ENCODE data around the gene CCDC149.

CCDC149 gene

GRCh38 chr4:24795666-24796381 is 117.0 kb downstream of the CCDC149 start:
- H3K27ac ChIP-seq (ENCODE audit: low read length) = peak overlapping the region; percentile 85
- peak overlapping the region; percentile 83 to 90 for H3K9ac ChIP-seq (ENCODE audit: low read length in 2 of 2)
- peak overlapping the region; percentile 63 to 79 for H3K4me3 ChIP-seq (ENCODE audit: low read length in 2 of 2)

GRCh38 chr4:24794916-24795665 is 117.8 kb downstream of the CCDC149 start, which contains the start of gene SOD3:
Gene SOD3 (plus strand): TSS chr4:24795573. CDS start chr4:24799522, 3,949 bp downstream.
- H3K36me3 ChIP-seq (ENCODE audit: control insufficient read depth in 2 of 2, insufficient read depth in 2 of 2, low read length in 2 of 2) = no peaks in the 10 kb centered on the region
- H3K4me3 ChIP-seq (ENCODE audit: low read length in 2 of 2) = peak within 1 kb of the TSS; percentile 63 to 79
- no peaks in the 10 kb centered on the region for H3K27me3 ChIP-seq (ENCODE audit: control insufficient read depth in 1 of 2, insufficient read depth in 2 of 2, low read length in 2 of 2)
- no peaks in the 10 kb centered on the region for H3K9me3 ChIP-seq (ENCODE audit: control insufficient read depth in 2 of 2, low read length in 2 of 2)
- peaks cover 31% of the 10 kb centered on the region for H3K4me1 ChIP-seq (ENCODE audit: control insufficient read depth, insufficient read depth, low read length)
- peak within 1 kb of the TSS; percentile 83 to 90 for H3K9ac ChIP-seq (ENCODE audit: low read length in 2 of 2)
- H3K27ac ChIP-seq (ENCODE audit: low read length) = peak within 1 kb of the TSS; percentile 85

More at GRCh38 chr4:24795666-24796381, 117.0 kb downstream of the CCDC149 start:
- H3K36me3 ChIP-seq (ENCODE audit: control insufficient read depth in 2 of 2, insufficient read depth in 2 of 2, low read length in 2 of 2) = no peaks in the 10 kb centered on the region
- H3K27me3 ChIP-seq (ENCODE audit: control insufficient read depth in 1 of 2, insufficient read depth in 2 of 2, low read length in 2 of 2) = no peaks in the 10 kb centered on the region
- H3K9me3 ChIP-seq (ENCODE audit: control insufficient read depth in 2 of 2, low read length in 2 of 2) = no peaks in the 10 kb centered on the region
- H3K4me1 ChIP-seq (ENCODE audit: control insufficient read depth, insufficient read depth, low read length) = peaks cover 38% of the 10 kb centered on the region

- peak overlapping the region; percentile 85 for H3K27ac ChIP-seq (ENCODE audit: low read length)
- peaks cover 31% of the 10 kb centered on the region for H3K4me1 ChIP-seq (ENCODE audit: control insufficient read depth, insufficient read depth, low read length)
- H3K27me3 ChIP-seq (ENCODE audit: control insufficient read depth in 1 of 2, insufficient read depth in 2 of 2, low read length in 2 of 2) = no peaks in the 10 kb centered on the region
- H3K9me3 ChIP-seq (ENCODE audit: control insufficient read depth in 2 of 2, low read length in 2 of 2) = no peaks in the 10 kb centered on the region
- H3K4me3 ChIP-seq (ENCODE audit: low read length in 2 of 2) = peak overlapping the region; percentile 63 to 79
- no peaks in the 10 kb centered on the region for H3K36me3 ChIP-seq (ENCODE audit: control insufficient read depth in 2 of 2, insufficient read depth in 2 of 2, low read length in 2 of 2)
- peak overlapping the region; percentile 42 to 83 for H3K9ac ChIP-seq (ENCODE audit: low read length in 2 of 2)
These were observed 118.4 kb downstream of the CCDC149 start for GRCh38 chr4:24794480-24794879.

- H3K27ac ChIP-seq (ENCODE audit: low read length) = peak overlapping the region; percentile 85
These were observed 118.8 kb downstream of the CCDC149 start for GRCh38 chr4:24794051-24794450.

GRCh38 chr4:24793219-24794005 is 119.4 kb downstream of the CCDC149 start:
- H3K4me3 ChIP-seq (ENCODE audit: low read length in 2 of 2) = no peak overlapping the region
- peak overlapping the region in 1 of 2 donors; percentile 83 for H3K9ac ChIP-seq (ENCODE audit: low read length in 2 of 2)
- no peaks in the 10 kb centered on the region for H3K36me3 ChIP-seq (ENCODE audit: control insufficient read depth in 2 of 2, insufficient read depth in 2 of 2, low read length in 2 of 2)
- H3K4me1 ChIP-seq (ENCODE audit: control insufficient read depth, insufficient read depth, low read length) = peaks cover 27% of the 10 kb centered on the region
- no peaks in the 10 kb centered on the region for H3K9me3 ChIP-seq (ENCODE audit: control insufficient read depth in 2 of 2, low read length in 2 of 2)
- peak overlapping the region; percentile 85 for H3K27ac ChIP-seq (ENCODE audit: low read length)
- H3K27me3 ChIP-seq (ENCODE audit: control insufficient read depth in 1 of 2, insufficient read depth in 2 of 2, low read length in 2 of 2) = no peaks in the 10 kb centered on the region

More at GRCh38 chr4:24794051-24794450, 118.8 kb downstream of the CCDC149 start:
- no peaks in the 10 kb centered on the region for H3K9me3 ChIP-seq (ENCODE audit: control insufficient read depth in 2 of 2, low read length in 2 of 2)
- peak overlapping the region in 1 of 2 donors; percentile 83 for H3K9ac ChIP-seq (ENCODE audit: low read length in 2 of 2)
- peaks cover 29% of the 10 kb centered on the region for H3K4me1 ChIP-seq (ENCODE audit: control insufficient read depth, insufficient read depth, low read length)
- no peaks in the 10 kb centered on the region for H3K27me3 ChIP-seq (ENCODE audit: control insufficient read depth in 1 of 2, insufficient read depth in 2 of 2, low read length in 2 of 2)
- H3K4me3 ChIP-seq (ENCODE audit: low read length in 2 of 2) = peak overlapping the region in 1 of 2 donors; percentile 79
- H3K36me3 ChIP-seq (ENCODE audit: control insufficient read depth in 2 of 2, insufficient read depth in 2 of 2, low read length in 2 of 2) = no peaks in the 10 kb centered on the region

- no peaks in the 10 kb centered on the region for H3K27me3 ChIP-seq (ENCODE audit: control insufficient read depth in 1 of 2, insufficient read depth in 2 of 2, low read length in 2 of 2)
- no peak overlapping the region for H3K4me3 ChIP-seq (ENCODE audit: low read length in 2 of 2)
- no peak overlapping the region for H3K27ac ChIP-seq (ENCODE audit: low read length)
- no peaks in the 10 kb centered on the region for H3K36me3 ChIP-seq (ENCODE audit: control insufficient read depth in 2 of 2, insufficient read depth in 2 of 2, low read length in 2 of 2)
- H3K9me3 ChIP-seq (ENCODE audit: control insufficient read depth in 2 of 2, low read length in 2 of 2) = no peaks in the 10 kb centered on the region
- peaks cover 27% of the 10 kb centered on the region for H3K4me1 ChIP-seq (ENCODE audit: control insufficient read depth, insufficient read depth, low read length)
- no peak overlapping the region for H3K9ac ChIP-seq (ENCODE audit: low read length in 2 of 2)
These were observed 120.3 kb downstream of the CCDC149 start for GRCh38 chr4:24792552-24792951.

- peaks cover 14% of the 10 kb centered on the region for H3K4me1 ChIP-seq (ENCODE audit: control insufficient read depth, insufficient read depth, low read length)
- no peaks in the 10 kb centered on the region for H3K27me3 ChIP-seq (ENCODE audit: control insufficient read depth in 1 of 2, insufficient read depth in 2 of 2, low read length in 2 of 2)
- no peaks in the 10 kb centered on the region for H3K36me3 ChIP-seq (ENCODE audit: control insufficient read depth in 2 of 2, insufficient read depth in 2 of 2, low read length in 2 of 2)
- peaks cover 0 to 2% of the 10 kb centered on the region in 2 donors for H3K9me3 ChIP-seq (ENCODE audit: control insufficient read depth in 2 of 2, low read length in 2 of 2)
- no peak overlapping the region for H3K4me3 ChIP-seq (ENCODE audit: low read length in 2 of 2)
- H3K27ac ChIP-seq (ENCODE audit: low read length) = no peak overlapping the region
- no peak overlapping the region for H3K9ac ChIP-seq (ENCODE audit: low read length in 2 of 2)
These were observed 121.8 kb downstream of the CCDC149 start for GRCh38 chr4:24791043-24791442.

- H3K36me3 ChIP-seq (ENCODE audit: control insufficient read depth in 2 of 2, insufficient read depth in 2 of 2, low read length in 2 of 2) = no peaks in the 10 kb centered on the region
- no peak overlapping the region for H3K27ac ChIP-seq (ENCODE audit: low read length)
- peaks cover 0 to 3% of the 10 kb centered on the region in 2 donors for H3K9me3 ChIP-seq (ENCODE audit: control insufficient read depth in 2 of 2, low read length in 2 of 2)
- H3K27me3 ChIP-seq (ENCODE audit: control insufficient read depth in 1 of 2, insufficient read depth in 2 of 2, low read length in 2 of 2) = no peaks in the 10 kb centered on the region
- no peak overlapping the region for H3K4me3 ChIP-seq (ENCODE audit: low read length in 2 of 2)
- peaks cover 14% of the 10 kb centered on the region for H3K4me1 ChIP-seq (ENCODE audit: control insufficient read depth, insufficient read depth, low read length)
- no peak overlapping the region for H3K9ac ChIP-seq (ENCODE audit: low read length in 2 of 2)
These were observed 129.3 kb downstream of the CCDC149 start for GRCh38 chr4:24783506-24783905.

- Histone ChIP-seq H3K27me3 (ENCODE audit: control insufficient read depth in 1 of 2, insufficient read depth in 2 of 2, low read length in 2 of 2) (no peaks in the 10 kb centered on the region), H3K27ac (ENCODE audit: low read length) (peak overlapping the region; percentile 42), H3K36me3 (ENCODE audit: control insufficient read depth in 2 of 2, insufficient read depth in 2 of 2, low read length in 2 of 2) (no peaks in the 10 kb centered on the region), H3K4me3 (ENCODE audit: low read length in 2 of 2) (no peak overlapping the region), H3K9ac (ENCODE audit: low read length in 2 of 2) (no peak overlapping the region), H3K4me1 (ENCODE audit: control insufficient read depth, insufficient read depth, low read length) (peaks cover 20% of the 10 kb centered on the region), H3K9me3 (ENCODE audit: control insufficient read depth in 2 of 2, low read length in 2 of 2) (peaks cover 0 to 3% of the 10 kb centered on the region in 2 donors)
These were observed 130.7 kb downstream of the CCDC149 start for GRCh38 chr4:24781999-24782745.
